ENCODE data around the gene GOLGA6D. TPM values are rescaled to one million over a fixed set of nuclear protein-coding genes. Genes with fewer than 3 reads are reported as not detected.

Gene GOLGA6D
- total RNA-seq, 2 experiments from 2014 or later: not detected

DNA sequence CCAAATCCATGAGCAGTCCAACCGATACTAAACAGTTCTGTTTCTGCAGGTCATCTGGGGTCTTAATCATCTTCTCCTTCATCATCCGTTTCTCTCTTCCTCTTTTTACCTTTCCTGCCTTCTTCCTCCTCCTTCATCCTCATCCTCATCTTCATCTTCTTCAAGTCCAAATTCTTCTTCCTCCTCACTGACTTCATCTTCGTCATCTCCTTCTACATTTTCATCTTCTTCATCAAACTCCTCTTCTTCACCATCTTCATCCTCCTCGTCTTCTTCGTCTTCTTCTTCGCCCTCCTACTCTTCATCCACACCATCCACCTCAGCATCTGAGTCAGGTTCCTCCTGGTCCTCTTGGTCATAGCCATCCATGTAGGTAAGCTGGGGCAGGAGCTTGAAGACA, 39.1 kb downstream of the GOLGA6D start:
- H3K36me3 Mint-ChIP-seq (ENCODE audit: low read depth): no peaks in the 10 kb centered on the region
- ChIA-PET POLR2A (no interaction called here), CTCF (no interaction called here)
- H3K4me1 Mint-ChIP-seq (ENCODE audit: low read depth): no peaks in the 10 kb centered on the region
- intact Hi-C loops (cut with micrococcal nuclease): no loop called here
- TF ChIP-seq, protein P1, sequence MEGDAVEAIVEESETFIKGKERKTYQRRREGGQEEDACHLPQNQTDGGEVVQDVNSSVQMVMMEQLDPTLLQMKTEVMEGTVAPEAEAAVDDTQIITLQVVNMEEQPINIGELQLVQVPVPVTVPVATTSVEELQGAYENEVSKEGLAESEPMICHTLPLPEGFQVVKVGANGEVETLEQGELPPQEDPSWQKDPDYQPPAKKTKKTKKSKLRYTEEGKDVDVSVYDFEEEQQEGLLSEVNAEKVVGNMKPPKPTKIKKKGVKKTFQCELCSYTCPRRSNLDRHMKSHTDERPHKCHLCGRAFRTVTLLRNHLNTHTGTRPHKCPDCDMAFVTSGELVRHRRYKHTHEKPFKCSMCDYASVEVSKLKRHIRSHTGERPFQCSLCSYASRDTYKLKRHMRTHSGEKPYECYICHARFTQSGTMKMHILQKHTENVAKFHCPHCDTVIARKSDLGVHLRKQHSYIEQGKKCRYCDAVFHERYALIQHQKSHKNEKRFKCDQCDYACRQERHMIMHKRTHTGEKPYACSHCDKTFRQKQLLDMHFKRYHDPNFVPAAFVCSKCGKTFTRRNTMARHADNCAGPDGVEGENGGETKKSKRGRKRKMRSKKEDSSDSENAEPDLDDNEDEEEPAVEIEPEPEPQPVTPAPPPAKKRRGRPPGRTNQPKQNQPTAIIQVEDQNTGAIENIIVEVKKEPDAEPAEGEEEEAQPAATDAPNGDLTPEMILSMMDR (IDR thresholded peaks at IDR 0.05): no peak
- H3K9me3 Mint-ChIP-seq: no peaks in the 10 kb centered on the region
- no peaks in the 10 kb centered on the region for H3K27me3 Mint-ChIP-seq
- ATAC-seq: no peak
- DNase-seq: no peak
- H3K4me3 Mint-ChIP-seq: no peak overlapping the region
- H3K27ac Mint-ChIP-seq: no peak overlapping the region

DNA sequence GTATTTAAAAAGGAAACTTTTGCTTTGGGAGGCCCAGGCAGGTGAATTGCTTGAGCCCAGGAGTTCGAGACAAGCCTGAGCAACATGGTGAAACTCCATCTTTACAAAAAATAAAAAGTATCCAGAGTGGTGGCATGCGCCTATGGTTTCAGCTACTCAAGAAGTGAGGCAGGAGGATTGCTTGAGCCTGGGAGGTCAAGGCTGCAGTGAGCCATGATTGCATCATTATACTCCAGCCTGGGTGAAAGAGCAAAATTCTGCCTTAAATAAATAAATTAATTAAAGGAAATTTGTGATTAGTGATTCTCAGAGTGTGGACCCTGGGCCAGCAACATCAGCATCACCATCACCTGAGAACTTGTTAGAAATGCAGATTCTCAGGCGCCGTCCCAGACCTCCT, 43.3 kb downstream of the GOLGA6D start:
- DNase-seq: no peak
- Mint-ChIP-seq H3K4me1 (ENCODE audit: low read depth) (no peaks in the 10 kb centered on the region), H3K27me3 (no peaks in the 10 kb centered on the region), H3K9me3 (no peaks in the 10 kb centered on the region), H3K36me3 (ENCODE audit: low read depth) (no peaks in the 10 kb centered on the region), H3K27ac (no peak overlapping the region), H3K4me3 (no peak overlapping the region)
- no peak for ATAC-seq
- TF ChIP-seq, protein P1 (IDR thresholded peaks at IDR 0.05): no peak
- intact Hi-C loops (cut with micrococcal nuclease): no loop called here
- ChIA-PET CTCF (no interaction called here), POLR2A (no interaction called here)

DNA sequence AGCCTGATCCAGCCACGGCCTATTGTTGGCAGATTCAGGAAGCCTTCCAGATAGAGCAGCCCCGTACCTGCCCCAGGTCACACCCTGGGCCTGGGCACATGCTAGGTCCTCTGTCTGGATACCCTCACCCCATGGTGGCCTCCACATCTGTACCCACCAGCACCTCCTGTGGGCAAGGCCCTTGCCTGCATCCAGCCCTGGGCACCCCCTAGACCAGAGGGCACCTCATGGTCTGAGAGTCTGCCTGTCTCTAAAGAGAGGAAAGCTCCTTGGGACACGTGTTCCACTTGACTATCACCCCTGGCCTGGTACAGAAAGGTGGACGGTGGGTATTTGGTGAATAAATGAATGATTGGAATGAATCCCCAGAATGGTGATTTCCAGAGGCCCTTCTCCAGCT, 44.4 kb downstream of the GOLGA6D start:
- intact Hi-C loops (cut with micrococcal nuclease): no loop called here
- ChIA-PET POLR2A (no interaction called here), CTCF (no interaction called here)
- ATAC-seq (no peak), DNase-seq (no peak)
- H3K27ac Mint-ChIP-seq: no peak overlapping the region
- H3K4me3 Mint-ChIP-seq: no peak overlapping the region
- no peaks in the 10 kb centered on the region for H3K9me3 Mint-ChIP-seq
- H3K4me1 Mint-ChIP-seq (ENCODE audit: low read depth): no peaks in the 10 kb centered on the region
- no peaks in the 10 kb centered on the region for H3K27me3 Mint-ChIP-seq
- no peaks in the 10 kb centered on the region for H3K36me3 Mint-ChIP-seq (ENCODE audit: low read depth)
- TF ChIP-seq, protein P1 (IDR thresholded peaks at IDR 0.05): no peak

DNA sequence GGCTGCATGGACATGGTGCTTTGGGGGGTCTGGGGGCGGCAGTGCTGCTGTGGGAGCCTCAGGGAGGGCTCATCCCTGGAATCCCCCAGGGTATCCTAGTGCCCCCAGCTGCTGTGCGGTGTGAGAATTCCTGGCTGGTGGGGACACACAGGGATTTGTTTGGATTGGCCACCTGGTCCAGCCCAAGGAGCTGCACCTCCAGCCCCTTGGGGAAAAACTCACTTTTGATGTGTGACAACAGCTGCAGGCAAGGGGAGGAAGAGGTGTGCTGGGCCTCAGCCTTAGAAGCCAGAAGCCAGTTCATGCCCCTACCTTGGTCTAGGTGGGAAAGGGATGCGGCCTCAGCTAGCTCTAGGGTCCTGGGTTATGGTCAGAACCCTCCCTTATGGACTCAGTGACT, 44.9 kb downstream of the GOLGA6D start:
- TF ChIP-seq, protein P1 (IDR thresholded peaks at IDR 0.05): no peak
- no peaks in the 10 kb centered on the region for H3K27me3 Mint-ChIP-seq
- no peaks in the 10 kb centered on the region for H3K4me1 Mint-ChIP-seq (ENCODE audit: low read depth)
- no peaks in the 10 kb centered on the region for H3K36me3 Mint-ChIP-seq (ENCODE audit: low read depth)
- CTCF ChIA-PET: no interaction called here
- H3K27ac Mint-ChIP-seq: no peak overlapping the region
- no peak overlapping the region for H3K4me3 Mint-ChIP-seq
- POLR2A ChIA-PET: no interaction called here
- DNase-seq (no peak), ATAC-seq (no peak)
- H3K9me3 Mint-ChIP-seq: no peaks in the 10 kb centered on the region
- intact Hi-C loops (cut with micrococcal nuclease): no loop called here

DNA sequence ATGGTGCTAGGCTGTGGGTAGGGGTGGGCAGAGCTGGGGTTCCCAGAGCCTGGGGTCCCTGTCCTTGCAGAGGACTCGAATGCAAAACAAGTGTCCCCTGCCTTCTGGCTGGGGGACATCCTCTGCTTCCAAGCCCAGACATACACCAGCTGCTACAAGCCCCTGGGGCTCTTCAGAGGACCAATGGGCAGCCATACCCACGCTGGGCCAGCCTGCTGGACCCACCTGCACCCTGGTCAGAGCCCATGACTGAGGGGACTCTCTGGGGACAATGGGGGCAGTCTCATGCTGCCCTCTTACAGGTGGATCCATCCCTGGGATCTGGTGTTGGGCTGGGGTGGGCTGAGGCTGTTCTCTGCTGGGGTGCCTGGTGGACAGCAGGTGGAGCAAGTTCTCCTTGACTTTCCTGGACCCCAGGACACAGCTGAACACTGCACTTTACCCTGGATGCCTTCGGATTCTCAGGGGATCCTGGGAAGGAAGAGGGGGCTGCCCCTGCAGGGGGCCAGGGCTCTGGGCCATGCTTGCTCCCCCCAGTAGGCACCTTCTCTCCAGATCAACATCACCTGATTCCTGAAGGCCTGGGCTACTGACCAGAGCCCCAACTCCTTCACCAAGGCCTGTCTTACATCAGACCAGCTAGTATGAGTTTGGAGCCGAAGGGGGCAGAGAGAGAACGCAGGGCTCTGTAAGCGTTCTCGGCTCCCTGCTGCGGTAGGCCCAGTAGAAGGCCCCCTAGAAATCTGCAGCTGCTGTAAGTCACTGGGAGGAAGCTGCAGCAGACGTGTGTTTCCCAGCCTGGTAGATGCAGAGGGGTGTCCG, 46.1 kb downstream of the GOLGA6D start:
- Mint-ChIP-seq H3K27ac (no peak overlapping the region), H3K4me3 (no peak overlapping the region), H3K36me3 (ENCODE audit: low read depth) (no peaks in the 10 kb centered on the region), H3K4me1 (ENCODE audit: low read depth) (no peaks in the 10 kb centered on the region), H3K9me3 (no peaks in the 10 kb centered on the region), H3K27me3 (no peaks in the 10 kb centered on the region)
- DNase-seq (no peak), ATAC-seq (no peak)
- ChIA-PET CTCF (interaction anchor here (0.6 kb wide), 1 partner anchor 238 kb away, joined by 3 read pairs; no protein-coding TSS in a partner anchor), POLR2A (interaction anchor here (0.6 to 0.9 kb wide), 2 partner anchors 102 to 306 kb away, joined by 3 read pairs; partner anchors contain the start of gene PPCDC)
- intact Hi-C loops (cut with micrococcal nuclease): no loop called here
- TF ChIP-seq, protein P1 (IDR thresholded peaks at IDR 0.05): no peak

All from activated CD8-positive, alpha-beta T cell treated with anti-CD3 and anti-CD28 coated beads for 36 hours (primary cell).